NCI-H226 (cell line): ENCODE results near the gene LRRTM3.

ENCODE experiments used
- DNase-seq: peaks from one replicate; pipeline ENCODE4 v3.0.0-alpha.2; 2015

The LRRTM3 gene

DNA sequence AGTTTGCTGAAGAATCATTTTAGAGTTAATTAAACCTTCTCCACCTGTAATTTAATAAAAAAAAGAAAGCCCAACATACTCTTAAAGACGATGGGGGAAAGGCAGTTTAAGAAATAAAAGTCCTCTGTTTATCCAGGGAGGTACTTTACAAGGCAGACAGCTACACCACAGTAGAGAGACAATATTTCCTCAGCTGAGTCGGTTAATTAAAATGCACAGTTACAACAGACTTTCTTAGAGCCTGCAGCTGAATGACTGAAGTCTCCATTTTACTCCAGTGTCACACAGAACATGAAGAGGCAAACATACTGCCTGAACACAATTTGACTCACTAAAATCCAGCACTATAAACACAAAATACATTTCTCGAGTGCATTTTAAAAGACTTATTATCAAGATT is 15.1 kb downstream of the LRRTM3 start:
- no peak for DNase-seq

DNA sequence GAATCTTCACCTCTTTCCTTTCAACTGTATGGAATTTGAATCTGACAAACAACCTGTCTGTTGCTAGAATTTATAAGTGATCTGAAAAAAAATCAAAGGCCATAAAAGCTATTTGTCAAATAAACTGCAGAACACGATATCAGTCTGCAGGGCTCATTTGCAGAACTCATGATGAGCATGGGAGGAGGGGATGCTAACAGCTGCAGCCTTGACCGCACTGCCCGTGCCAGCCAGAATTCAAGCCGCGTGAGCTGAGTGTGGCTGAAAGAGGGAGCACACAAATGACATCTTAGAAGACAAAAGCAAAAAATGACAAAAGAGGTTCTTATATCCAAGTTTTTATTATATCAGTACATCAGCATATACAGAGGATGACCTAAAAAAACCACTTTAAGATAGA is 15.7 kb downstream of the LRRTM3 start:
- no peak for DNase-seq

DNA sequence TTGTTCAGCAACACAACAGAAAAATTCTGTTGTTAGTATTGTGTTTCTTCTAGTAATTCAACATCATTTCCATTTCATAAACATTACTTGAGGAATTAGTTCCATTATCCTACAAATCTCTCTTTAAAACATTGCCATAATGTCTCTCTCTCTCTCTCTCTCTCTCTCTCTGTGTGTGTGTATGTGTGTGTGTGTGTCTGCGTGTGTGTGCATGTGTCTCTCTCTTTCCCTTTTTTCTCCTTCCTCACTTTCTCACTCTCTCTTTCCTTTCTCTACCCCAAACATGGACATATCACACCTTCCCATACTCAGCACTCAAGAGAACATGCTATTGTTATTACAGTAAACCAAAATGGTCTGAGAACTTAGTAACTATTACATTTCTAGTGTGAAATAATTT is 16.6 kb downstream of the LRRTM3 start:
- DNase-seq: no peak

DNA sequence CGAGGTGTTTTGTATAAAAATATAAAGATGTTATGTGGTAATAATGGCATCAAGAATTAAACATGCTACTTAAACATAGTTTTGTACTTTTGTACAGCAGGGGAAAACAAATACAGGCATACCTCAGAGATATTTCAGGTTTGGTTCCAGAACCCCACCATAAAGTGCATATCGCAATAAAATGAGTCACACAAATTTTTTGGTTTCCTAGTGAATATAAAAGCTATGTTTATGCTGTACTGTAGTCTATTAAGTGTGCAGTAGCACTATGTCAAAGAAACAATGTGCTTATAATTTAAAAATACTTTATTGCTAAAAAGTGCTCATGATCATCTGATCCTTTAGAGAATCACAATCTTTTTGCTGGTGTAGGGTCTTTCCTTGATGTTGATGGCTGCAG is 17.8 kb downstream of the LRRTM3 start:
- DNase-seq: no peak

DNA sequence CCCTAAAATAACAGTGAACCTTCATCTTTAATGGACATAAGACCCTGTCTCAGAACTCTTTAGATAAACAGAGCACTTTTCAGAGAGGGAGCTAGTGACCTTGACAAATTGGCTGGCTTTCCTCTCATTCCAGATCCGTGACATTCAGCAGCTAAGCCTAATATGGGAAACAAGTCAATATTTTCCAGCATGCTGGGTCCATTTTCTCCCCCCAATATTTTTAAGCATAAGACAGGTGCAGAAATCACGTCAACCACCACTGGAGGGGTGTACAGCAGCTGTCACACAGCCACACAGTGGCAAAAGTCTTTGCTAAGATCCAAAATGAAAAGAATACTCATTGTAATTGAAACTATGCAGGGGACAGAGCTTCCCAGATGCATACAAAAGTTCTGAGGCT is 26.1 kb downstream of the LRRTM3 start:
- DNase-seq: no peak

DNA sequence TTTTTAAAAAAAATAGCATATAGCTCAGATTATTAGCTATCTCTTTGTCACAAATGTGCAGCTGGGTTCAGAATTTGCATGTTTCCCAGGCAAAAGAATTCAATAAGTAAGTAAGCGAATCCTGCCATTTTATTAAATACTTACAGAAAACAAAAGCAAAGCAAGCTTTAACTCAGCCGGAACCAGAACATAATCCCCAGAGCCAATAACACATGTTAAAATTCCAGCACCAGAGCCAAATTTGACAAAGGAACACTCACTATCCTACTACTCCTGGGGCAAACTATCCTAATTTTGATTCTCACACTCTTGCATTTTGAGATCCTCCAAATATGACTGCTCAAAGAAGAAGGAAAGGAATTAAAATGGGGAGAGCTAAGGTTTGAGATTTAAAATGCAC is 32.6 kb downstream of the LRRTM3 start:
- no peak for DNase-seq

DNA sequence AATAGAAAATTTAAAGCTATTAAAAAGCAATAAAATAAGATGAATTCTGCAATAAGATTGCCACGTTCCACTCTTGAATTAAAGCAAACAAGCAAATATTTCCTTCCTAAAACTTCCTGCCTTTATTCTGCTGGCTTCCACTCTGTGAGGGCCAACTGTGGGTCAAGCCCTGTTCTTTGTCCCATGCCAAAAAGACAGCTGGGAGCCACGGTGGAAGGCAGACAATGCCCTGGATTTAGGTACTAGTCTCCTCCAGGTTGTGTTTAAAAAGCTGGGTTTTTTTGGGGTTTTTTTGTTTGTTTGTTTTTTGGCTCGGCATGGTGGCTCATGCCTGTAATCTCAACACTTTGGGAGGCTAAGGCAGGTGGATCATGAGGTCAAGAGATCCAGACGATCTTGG is 39.1 kb downstream of the LRRTM3 start:
- no peak for DNase-seq

DNA sequence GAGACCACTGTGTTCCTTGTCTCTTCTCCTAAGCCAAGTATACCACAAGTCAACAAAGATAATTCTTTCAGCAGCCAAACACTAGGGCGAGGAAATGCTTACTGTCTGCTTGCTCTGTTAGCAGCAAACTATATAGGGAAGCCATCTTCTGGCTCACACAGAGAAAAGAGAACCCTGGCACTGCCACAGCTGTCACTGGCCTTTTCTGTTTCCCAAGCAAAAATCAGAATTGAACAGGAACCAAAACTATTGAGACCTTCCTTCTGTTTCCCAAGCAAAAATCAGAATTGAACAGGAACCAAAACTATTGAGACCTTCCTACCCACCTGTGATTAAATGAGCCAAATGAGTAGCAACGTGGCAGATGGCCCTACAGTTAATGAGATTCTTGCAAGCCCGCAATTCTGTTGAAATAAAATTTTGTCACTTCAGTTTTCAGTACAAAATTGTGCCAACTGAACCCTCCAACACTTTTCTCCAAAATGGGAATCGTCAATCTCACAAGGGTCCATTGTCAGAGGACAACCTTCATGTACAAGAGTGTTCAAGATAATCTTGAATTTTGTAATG is 54.5 kb downstream of the LRRTM3 start:
- no peak for DNase-seq

DNA sequence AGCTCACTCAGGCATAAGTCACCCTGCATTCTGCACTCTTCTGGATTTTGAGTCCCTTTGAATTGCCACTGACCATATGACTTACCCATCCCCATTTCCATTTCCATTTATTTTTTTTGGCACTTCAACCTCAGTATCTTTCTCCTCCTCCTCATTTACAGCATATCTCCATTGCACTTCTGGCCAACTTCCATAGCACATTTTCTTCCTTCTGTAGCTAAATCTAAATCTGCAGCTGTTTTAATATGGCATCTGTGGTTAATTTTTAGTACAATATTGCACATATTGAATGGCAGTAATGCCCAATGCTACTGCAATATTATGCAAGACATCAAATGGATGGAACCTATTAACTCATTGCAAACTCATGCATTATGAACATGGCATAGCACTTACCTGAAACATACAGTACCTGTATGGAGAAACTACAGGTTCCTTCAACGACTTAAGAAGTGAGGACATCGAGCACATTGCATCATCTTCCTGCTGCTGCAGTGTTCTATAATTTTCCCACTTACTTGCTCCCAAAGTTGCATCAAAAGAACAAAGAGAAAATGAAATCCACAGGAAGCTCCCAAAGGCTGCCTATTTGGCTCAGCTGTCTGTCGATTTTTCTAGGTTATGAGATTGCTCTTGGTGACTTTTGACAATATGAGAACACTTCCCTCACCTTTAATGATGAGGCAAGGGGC is 55.7 kb downstream of the LRRTM3 start:
- no peak for DNase-seq

DNA sequence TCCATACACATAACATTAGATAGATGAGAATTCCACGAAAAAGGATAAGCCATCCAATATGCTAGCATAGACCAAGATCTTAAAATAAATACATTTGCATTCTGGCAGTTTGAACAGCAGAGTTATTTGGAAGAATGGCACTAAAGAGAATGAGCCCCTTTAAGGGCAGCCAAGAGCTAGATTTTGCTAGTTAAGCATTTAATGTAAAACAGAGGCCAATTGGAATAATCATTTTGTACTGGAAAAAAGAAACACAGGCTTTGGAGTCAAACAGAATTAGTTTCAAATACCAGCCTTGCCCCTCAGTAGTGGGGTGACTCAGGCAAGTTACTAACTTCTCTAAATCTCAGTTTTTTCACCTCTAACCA is 56.2 kb downstream of the LRRTM3 start:
- no peak for DNase-seq

DNA sequence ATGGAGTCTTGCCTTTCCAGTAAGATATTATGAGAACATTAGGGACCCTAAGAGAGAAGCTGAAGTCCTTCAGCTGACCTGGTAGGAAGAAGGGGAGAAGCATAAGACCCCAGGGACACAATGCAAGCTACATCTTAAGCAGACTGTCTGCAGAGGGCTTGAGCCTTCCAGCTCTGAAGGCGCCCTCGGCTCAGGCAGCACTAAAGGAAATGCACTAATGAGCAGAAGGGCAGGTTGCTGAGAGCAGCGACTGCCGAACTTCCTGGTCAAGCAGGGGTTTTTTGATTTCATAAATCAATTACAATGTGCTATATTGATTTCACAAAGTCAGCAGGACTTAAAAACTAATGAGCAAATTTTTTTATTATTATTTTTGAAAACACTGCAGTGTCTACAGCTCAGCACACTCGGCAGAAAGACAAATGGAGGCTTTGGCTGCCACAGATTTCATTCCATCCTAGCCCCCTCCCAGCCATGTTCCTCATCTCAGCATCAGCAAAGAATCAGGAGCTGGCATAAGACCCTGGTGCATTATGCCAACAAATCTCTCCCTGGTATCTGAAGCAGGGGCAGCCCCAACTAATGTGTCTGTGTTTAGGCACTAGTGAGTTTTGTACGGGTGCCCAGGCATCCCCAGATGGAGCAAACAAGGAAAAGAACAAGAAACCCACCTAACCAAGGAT is 57.1 kb downstream of the LRRTM3 start:
- DNase-seq: no peak

DNA sequence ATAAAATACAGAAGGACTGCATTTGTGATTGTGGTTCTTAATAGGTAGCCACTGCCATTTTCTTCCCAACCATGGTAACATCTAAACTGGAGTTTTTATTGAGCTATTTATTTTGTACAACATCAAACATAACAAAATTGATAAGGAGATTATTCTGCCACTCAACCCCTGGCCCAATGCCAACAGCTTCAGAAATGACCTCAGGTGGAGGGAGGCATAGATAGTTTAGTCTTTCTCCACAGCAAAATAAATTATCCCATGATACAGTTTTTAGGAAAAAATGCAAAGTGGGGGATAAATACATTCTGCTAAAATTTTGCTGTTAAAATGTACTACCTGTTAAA is 57.6 kb downstream of the LRRTM3 start:
- DNase-seq: no peak

DNA sequence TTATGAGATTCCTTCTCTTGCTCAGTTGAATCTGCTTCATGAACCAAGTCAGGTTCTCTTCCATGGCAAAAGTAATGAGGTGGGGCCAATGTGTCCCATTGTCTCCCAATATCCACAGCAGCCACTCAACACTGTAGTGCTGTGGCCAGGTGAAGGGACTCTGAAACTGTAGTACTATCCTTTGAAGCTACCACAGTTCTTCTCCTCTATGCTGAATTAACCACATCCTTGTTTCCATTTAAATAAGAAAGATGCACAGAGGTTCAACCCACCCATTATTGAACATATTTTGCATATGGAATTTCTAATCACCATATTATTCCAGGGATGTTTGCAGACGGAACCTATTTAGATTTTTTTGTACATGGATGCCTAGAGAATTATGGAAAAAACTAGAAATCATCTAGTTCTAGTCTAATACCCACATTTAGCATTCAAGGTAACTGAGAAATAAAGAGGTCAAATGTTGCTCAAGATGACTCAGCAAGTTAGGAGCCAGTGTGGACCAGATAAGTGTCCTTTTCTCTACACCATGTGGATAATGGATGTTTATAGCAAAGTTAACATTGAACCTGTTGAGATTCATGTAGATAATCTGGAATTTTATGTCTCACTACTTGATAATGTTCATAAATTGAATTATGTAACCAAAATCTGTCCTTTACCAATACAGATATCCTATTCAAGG is 64.5 kb downstream of the LRRTM3 start:
- DNase-seq: no peak

DNA sequence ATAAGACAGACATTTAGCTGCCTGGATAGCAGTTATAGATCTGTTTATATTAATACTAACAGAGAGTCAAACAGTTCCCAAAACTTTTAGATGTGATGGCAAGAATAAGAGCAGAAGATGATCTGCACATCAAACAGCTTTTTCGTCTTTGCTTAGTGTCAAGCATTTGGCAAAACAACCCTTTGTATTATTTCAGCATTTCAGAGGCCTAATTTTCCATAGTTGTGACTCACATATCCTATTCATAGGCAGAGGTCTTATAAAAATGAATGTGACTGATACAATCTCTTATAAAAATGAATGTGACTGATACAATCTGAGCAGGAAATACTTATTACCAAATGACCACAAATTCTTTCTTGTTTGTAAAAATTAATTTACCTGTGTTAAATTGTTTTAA is 71.2 kb downstream of the LRRTM3 start:
- no peak for DNase-seq

DNA sequence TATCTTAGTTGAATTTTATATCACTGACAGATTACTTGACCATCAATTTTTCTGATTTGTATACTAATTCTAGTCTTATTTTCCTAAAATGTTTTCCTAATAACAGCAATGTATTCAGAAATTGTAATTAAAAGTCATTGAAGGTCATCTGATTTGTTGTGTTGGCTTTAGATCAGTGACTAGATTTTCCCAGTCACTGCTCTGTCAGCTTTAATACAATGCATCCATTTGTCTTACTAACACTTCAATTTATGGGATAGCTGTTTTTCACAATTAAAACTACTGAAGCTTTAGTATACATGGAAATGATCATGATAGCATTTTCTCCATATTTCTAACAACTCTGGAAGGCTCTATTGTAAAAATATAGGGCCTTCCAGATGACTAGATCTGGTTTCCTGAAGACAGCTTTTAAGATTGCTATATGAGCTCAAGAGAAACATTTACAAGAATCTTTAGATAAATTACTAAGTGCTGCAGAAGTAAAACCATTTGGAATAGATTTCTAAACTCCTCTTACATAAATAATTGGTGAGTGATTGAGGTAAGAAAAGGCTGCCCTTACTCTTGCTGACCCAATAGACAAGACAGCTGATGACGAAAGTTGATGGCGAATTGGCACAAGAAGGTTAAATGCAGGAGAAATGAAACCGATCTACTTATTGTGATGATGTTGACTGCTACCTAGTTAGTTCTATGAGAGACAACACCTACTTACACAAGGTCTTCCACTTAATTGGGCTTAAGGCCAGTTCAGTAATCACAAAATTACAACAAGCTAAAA is 74.1 kb downstream of the LRRTM3 start:
- DNase-seq: no peak

DNA sequence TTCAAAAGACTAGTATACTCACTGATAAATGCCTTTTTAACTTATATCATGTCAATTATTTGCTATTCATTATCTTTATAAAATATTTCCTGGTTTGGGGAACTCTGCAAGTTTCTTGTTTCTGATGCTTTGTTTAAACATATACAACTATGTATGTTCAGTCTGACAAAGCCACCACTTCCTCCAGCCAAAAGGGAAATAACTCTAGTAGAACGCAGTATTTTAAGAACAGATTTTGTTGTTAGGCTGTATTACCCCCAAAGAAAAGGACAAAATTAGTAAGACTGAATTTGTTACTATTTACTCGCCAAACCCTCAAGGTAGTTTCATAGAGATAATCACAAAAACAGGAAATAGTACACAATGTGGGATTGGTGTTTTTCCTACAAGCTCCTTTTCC is 78.9 kb downstream of the LRRTM3 start:
- DNase-seq: no peak

DNA sequence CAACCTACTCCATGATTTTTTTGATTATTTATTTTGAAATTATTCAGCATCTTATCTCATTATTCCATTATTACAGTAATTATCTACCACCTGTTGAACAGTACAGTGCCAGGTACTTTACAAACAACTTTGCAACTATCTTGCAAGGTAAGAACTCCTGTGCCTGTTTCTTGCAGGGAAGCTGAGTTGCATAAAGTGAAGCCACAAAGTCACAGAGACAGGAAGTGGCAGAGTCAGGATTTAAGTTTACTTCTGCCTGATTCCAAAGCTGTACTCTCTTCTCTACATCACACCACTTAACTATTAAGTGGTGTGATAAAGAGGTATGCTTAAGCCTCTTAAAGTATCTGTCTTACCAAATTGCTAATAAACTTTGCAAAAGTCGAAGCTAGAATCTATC is 80.1 kb downstream of the LRRTM3 start:
- no peak for DNase-seq

DNA sequence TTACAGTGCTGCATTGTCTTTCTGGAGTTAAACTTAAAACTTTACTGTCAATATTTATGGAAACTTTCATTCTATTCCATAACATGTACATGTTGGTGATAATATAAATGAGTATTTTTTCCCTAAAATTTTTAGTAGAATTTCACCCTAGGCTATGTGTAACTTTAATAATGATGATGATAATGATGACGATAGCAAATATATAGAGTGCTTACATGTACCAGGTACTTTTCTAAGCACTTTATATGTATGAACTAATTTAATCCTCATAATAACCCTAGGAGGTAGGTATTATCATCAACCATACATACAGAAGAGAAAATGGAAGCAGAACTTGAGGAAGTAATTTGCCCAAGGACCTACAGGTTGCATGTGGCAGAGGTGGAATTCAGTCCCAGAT is 85.6 kb downstream of the LRRTM3 start:
- no peak for DNase-seq

DNA sequence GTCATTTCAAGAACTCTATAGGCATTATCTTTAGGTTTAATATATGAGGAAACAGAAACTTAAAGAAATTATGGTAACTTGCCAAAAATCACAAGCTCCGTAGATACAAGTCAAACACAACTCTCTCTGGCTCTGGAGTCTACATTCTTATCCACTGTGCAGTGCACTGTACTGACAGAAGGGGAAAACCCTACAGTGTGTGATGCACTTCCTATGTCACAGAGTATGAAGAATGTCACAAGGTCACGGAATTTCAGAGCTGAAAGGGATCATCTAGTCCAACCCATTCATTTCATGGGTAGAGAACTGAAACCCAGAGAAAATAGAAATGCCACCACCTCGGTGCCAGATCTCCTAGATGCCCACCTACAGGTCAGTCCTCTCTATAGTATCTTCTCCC is 86.1 kb downstream of the LRRTM3 start:
- DNase-seq: no peak

DNA sequence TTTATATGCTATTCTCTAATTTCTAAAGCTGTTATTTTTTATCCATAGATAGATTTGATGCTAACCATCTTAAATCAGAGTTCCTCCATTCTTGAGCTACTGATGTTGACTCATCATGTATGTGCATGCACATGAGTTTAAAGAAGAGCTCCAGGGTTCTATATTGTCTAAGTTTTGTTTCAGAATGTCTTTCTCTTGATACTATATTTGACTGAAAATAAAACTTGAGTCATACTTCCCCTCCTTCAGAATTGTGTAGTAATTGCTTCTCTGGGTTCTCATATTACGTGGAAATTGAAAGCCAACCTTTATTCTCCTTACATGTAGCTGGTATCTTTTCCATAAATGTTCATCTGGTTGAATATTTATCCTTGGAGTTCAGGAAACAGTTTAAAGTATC is 89.4 kb downstream of the LRRTM3 start:
- peak; percentile 2 for DNase-seq

DNA sequence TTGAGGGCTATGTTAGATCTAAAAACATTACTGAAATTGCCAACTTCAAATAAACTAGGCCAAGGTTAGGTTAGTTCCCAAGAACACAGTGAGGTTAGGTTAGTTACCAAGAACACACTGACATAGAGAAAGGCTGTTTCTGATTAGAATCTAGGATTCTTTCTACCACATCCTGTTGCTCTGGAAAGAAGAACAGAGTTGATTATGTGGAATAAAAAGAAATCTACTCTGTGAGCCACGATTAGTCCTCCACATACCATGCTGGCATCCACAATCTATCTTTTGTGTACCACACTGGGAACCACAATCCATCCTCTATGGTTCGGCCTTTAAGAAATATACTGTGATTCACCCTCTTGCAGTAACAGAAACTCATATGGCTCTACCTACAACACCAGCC is 91.4 kb downstream of the LRRTM3 start:
- no peak for DNase-seq

DNA sequence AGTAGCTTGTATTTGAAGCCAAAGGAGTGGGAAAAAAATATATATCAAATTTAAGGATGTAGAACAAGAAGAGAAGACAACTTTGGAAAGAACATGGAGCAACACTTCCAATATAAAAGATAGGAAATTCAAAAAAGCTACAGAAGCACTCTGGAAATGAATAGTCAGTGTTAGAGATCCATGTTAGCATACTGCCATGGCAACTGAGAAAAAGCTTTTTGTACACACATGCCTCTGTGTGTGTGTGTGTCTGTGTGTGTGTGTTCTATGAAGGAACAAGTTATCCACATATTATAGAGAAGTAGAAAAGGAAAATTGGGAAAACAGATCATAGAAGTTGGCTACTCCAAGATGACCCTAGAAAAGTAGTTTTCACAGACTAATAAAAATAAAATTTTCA is 96.3 kb downstream of the LRRTM3 start:
- DNase-seq: no peak

DNA sequence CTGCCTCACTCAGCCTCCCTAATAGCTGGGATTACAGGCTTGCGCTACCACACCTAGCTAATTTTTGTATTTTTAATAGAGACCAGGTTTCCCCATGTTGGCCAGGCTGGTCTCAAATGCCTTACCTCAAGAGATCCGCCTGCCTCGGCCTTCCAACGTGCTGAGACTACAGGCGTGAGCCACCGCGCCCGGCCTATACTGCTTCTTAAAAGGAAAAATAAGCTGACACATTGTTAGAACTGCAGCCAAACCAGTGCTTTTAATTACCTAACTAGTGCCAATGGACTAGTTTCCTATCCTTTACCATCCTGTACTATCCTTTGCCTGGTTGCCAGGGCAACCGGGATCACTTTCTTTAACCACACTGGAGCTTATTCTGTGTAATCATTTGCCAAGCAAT is 108.0 kb downstream of the LRRTM3 start:
- DNase-seq: no peak

DNA sequence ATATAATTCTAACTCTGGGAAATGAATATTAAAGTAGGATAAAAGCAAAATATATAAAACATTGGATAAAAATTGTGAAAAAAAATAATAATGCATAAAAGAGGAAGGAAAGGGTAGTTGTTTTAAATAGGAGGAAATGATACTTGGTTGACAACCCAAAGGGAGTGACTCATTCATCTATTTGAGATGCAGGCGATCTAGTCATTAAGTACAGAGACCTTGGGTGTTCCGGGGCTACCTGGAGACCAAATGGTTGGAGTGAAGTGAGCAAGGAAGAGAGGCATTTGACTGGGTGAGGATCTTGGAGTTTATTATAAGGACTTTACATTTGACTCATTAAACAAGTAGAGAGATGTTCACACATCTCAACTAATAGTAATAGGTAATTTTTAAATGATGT is 111.0 kb downstream of the LRRTM3 start:
- DNase-seq: no peak
